NCI-H1105 (cell line): Measurements from ENCODE around the gene MYOD1.
A peak's percentile ranks its signal among the peaks of the same experiment; 100 is the strongest.

Source experiments
- DNase-seq: peaks from one replicate; lab custom pipeline; 2025; lab: John Stamatoyannopoulos, UW

The MYOD1 gene

GRCh38 chr11:17719028-17719937 is at the start of gene MYOD1:
MYOD1 (plus strand) TSS chr11:17719571; CDS start chr11:17719783, 212 bp downstream.
- peak; percentile 57 for DNase-seq

- no peak for DNase-seq
Measured at GRCh38 chr11:17672469-17672868, 46.9 kb upstream of the MYOD1 start.

GRCh38 chr11:17673951-17674350 is 45.4 kb upstream of the MYOD1 start:
- no peak for DNase-seq

- no peak for DNase-seq
Measured at GRCh38 chr11:17682848-17683247, 36.5 kb upstream of the MYOD1 start.

GRCh38 chr11:17683377-17684161 is 35.8 kb upstream of the MYOD1 start:
- no peak for DNase-seq

GRCh38 chr11:17684550-17684949 is 34.8 kb upstream of the MYOD1 start:
- DNase-seq: no peak

GRCh38 chr11:17686231-17686980 is 33.0 kb upstream of the MYOD1 start:
- no peak for DNase-seq

- DNase-seq: no peak
Measured at GRCh38 chr11:17687946-17688670, 31.3 kb upstream of the MYOD1 start.

- DNase-seq: no peak
Measured at GRCh38 chr11:17691550-17691949, 27.8 kb upstream of the MYOD1 start.

GRCh38 chr11:17691976-17692375 is 27.4 kb upstream of the MYOD1 start:
- no peak for DNase-seq

- DNase-seq: no peak
Measured at GRCh38 chr11:17692931-17693330, 26.4 kb upstream of the MYOD1 start.

GRCh38 chr11:17693531-17693930 is 25.8 kb upstream of the MYOD1 start:
- no peak for DNase-seq

- no peak for DNase-seq
Measured at GRCh38 chr11:17694494-17695110, 24.8 kb upstream of the MYOD1 start.

- DNase-seq: no peak
Measured at GRCh38 chr11:17695454-17696441, 23.6 kb upstream of the MYOD1 start.

GRCh38 chr11:17696741-17697140 is 22.6 kb upstream of the MYOD1 start:
- DNase-seq: no peak

GRCh38 chr11:17697175-17697949 is 22.0 kb upstream of the MYOD1 start:
- no peak for DNase-seq

- DNase-seq: no peak
Measured at GRCh38 chr11:17699147-17700114, 19.9 kb upstream of the MYOD1 start.

GRCh38 chr11:17700991-17701390 is 18.4 kb upstream of the MYOD1 start:
- DNase-seq: no peak
